GM21515 (cell line): Measurements from ENCODE around the gene TMEM114.

Experiments
- ATAC-seq: cut with Tn5 transposase; IDR thresholded peaks from one replicate; pipeline ENCODE4 v1.9.1; 2021; ENCODE audit not compliant: unreplicated experiment

TMEM114 gene

DNA sequence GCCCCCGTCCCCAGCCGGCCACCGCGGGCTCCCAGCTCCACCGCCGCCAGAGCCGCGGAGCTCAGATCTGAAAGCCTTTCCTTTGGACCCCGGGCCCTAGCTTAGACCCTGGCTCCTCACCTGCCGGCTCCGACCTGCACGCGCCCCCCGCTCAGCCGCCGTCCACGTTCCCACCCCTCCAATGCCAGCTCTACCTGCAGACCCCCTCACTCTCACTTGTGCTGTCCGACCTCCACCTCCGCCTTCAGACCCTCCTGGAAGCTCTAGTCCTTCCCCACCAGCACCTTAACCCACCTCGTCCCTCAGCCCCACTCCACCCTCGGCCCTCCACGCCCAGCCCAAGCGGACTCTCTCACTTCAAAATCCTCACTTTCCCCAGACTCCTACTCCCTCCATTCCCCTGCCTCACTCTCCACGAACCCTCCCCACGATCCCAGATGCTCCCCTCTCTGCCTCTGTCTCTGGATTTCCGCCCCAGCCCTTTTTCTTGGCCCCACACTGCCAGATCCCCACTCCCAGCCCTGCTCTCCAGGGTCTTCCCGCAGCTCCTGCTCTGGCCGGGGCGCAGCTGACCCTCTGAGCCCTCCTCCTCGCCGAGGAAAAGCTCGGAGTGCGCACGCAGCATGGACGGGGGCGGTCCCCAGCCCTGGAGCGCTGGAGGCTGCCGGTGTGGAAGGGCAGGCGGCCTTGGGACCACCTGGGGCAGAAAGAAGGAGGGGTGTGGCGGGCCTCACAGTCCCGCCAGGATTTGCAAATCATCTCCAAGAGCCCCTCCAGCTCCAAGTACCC, at the start of gene TMEM114:
TSS of gene TMEM114 (minus strand) at position 612 of the 789 bp plus-strand sequence. CDS start 673 bp downstream, outside the sequence.
- ATAC-seq = no peak

DNA sequence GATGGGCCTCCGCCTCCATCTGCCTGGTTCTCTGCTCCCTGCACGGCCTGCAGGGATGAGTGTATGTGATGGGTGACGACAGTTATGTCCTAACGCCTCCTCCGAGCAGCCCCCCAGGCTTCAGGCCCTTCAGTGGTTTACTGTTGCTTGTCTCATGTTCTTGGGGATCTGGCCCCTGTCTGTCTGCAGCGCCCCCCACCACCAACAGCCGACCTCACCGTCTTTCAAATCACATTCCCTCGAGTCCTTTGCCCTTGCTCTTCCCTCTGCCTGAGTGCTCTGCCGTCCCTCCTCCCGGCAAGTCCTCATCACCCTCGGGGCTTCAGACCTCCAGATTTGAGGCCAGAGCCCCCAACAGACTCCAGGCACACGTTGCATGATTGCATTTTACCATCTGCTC, 49.4 kb upstream of the TMEM114 start:
- no peak for ATAC-seq

DNA sequence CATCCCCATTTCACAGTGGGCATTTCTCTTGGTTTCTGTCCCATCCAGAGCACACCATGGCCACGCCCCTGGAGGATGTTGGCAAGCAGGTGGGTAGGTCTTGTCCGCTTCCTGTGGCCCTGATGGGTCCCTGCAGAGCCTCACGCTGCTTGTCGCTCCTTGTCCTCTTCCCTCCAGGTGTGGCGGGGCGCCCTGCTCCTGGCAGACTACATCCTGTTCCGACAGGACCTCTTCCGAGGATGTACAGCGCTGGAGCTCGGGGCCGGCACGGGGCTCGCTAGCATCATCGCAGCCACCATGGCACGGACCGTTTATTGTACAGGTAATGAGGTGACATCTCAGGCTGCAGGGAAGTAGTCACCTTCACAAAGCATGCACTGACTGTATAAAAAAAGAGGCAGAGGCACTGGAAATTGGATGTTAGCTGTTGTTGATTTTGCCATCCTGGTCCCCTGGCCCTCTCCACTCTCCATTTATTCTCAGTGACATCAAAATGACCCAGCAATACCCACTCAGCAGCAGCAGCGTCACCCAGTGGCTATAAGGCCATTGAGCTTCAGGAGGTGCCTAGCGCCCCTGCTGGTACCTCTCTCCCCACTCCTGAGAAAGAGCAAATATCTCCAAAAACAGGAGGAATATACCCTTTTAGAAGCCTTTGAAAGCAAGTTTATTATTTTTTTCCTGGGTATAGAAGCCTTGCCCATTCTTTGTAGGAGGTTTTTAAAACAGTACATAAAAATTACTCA, 44.9 kb upstream of the TMEM114 start:
- no peak for ATAC-seq

DNA sequence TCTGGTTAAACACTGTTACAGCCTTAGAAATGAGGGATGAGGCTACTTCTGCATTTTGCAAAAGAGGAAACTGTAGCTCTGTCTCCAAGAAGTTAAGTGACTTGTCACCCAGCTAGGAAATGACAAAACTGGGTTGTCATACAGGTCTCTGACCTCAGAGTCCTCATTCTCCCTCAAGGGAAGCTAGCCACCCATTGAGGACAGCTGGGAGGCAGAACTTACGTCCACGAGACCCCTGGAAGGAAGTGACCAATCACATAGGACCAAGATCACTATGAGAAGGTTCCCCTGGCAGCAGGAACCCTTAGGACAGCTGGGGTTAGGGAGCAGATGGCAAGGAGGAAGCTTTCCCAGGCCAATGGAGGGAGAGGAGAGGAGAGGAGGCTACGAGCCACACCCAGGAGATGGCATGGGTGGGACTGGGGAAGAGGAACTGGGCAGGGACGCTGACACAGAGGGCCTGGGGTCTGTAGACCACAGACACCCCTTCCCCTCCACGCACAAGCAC, 42.4 kb upstream of the TMEM114 start:
- no peak for ATAC-seq

DNA sequence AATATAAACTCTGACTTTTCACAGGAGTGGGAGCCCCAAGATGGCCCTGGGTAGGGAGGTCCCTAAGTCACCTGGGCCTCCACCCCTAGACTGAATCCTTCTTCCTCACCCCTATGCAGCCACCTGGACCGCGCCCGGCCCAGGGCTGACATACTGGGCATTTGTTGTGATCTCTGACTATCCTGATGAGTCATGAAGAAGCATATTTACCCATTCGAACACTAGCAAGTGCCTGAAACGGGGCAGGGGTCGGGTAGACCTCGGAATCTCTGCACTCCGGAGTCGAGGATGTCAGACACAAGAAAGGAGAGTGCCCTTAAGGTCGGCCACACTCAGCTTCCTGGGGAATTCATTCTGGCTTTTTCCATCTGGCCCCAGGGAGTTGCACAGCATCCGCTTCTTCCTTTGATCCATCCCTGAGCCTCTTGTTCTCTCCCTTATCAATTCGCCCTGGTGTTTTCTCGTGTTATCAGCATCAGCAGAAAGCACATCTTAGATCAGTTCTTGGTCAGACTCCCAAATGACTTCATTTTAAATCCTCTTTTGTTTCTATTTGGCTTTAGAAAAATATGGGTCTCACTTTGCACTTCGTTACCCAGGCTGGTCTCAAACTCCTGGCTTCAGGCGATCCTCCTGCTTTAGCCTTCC, 41.6 kb upstream of the TMEM114 start:
- ATAC-seq = no peak

DNA sequence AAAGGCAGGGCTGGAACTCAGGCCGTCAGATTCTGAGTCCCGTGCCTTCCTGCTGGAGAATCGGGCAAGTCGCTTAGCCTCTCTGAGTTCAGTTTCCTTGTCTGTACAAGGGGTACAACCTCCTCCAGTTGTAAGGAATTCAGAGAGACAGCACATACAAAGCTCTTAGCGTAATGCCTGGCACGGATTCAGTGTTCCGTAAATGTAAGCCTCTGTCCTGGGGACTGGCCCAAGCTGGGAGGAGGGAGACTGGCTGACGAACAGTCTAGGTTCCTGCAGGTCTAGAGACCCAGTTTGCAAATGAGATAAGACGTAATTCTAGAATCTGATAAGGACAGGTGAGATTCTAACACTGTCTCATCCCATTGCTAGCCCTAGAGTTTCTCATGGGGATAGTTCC, 41.1 kb upstream of the TMEM114 start:
- ATAC-seq = no peak

DNA sequence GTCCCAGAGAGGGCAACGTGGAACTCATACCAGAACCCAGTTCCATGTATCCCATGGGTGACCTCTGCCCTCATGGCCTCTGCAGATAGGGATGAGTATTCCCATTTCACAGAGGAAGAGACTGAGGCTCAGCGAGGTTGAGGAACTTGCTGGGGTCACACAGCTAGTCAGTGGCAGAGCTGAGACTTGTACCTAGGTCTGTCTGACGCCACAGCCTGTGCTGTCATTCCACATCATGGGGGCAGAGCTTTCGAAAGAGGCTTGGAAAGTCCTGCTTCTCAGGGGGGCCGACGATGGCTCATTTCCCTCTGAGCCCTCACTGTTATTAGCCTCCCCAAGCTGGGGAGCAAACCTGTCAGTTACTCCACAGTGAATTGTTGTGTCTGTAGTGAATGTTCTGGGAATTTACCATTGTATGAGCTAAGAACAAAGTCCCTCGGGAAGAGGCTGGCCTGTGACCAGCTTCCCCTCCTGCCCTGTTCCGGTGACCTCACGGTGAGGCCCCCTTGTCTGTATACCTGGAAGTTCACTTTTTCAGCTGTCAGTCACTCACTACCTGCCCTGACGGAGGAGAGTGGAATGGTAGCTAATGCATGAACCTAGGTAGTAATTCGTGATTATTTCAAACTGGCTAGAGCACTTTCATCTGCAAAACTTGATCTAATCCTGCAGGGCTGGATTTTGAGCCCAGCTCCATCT, 40.1 kb upstream of the TMEM114 start:
- no peak for ATAC-seq

DNA sequence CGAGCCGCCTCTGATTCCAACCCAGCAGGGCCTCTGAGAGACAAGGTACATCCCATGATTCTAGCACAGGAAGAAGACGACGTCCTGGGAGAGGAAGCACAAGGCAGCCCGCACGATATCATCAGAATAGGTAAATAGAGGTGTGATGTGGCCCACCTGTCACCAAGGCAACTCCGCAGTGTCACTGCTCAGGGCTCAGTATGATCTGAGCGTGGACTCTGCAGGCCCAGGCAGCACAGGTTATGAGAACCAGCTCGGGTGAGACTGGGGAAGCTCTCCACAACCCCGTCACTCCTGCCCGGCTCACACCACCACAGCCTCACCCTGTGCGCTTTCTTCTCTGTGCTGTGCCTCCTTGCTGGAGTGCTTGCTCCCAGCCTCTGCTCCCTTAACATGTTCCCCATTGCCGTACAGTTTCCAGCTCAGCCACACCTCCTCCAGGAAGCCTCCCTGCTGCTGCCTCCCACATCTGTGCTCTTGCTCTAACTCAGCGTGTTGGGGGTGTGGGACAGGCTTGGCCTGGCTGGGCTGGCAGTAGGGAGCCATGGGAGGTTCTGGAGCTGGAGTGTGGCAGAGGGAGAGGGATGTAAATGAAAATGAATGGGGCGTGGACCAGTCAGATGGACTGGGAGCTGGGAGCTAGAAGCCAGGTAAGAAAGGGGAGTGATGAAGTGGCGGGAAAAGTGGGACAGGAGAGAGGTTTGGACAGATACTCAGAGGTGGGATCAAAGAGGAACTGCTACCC, 38.8 kb upstream of the TMEM114 start:
- ATAC-seq = no peak

DNA sequence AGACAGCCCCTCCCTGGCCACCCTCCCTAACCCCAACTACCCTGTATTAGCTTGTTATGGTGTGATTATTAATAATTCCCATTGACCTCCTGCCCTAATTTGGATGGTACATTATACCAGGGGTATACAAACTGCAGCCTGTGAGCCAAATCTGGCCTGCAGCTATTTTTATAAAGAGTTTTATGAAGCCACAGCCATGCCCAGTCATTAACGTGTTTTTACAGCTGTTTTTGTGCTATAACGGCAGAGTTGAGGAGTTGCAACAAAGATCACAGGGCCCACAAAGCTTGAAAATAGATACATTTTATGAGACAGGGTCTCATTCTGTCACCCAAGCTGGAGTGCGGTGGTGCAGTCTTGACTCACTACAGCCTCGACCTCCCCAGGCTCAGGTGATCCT, 37.1 kb upstream of the TMEM114 start:
- ATAC-seq = no peak

DNA sequence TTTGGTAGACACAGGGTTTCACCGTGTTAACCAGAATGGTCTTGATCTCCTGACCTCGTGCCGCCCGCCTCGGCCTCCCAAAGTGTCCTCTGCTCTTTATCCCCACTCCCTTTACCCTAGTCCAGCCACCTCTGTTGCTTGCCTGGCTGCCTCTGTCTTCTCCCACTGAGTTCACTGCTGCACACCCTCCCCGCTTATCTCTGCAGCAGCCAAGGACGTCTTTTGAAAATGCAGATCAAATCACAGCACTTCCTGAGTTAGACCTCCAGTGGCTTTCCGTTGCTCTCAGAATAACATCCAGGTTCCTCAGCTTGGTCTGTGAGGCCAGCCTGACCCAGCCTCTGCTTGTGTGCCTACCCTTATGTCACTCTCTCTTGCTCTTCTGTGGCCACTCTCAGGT, 36.6 kb upstream of the TMEM114 start:
- ATAC-seq = no peak

DNA sequence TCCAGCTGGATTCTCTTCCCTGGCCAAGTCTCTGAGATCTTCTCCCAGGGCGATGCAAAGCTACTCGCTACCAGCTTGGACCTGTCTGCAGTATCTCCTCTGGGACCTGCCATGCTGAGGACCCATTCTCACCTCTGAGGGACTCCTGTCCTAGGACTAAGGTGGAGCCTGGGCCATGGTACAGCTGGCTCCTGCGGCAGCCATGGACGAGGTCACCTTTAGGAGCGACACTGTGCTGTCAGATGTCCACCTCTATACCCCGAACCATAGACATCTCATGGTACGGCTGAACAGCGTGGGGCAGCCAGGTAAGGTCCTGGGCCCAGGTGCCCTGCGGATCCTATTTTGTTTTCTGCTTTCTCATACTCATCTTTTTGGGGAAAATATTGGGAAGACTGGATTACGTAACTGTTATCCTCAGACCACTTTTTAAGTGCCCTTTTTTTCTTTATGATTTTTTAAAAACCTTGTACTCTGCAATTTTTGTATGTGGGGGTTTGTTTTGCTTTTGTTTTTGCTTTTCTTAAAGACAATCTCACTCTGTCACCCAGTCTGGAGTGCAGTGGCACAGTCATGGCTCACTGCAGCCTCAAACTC, 35.3 kb upstream of the TMEM114 start:
- ATAC-seq = no peak

DNA sequence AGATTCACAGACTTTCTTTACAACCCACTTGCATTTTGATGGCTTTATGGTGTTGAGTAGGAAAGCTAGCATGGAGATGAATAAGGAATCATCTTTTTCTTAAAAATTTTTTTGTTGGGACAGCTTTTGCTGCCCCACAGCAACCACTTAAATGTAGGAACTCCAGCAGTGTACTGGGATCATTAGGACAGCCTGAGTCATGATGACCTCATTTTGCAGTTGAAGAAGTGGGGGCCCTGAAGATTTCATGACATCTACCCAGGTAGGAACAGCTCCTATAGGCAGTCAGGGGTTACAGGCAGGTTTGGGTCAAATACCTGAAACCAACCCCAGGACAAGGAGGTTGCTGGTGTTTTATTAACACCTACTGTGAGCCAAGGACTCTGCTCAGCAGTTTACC, 33.3 kb upstream of the TMEM114 start:
- no peak for ATAC-seq

DNA sequence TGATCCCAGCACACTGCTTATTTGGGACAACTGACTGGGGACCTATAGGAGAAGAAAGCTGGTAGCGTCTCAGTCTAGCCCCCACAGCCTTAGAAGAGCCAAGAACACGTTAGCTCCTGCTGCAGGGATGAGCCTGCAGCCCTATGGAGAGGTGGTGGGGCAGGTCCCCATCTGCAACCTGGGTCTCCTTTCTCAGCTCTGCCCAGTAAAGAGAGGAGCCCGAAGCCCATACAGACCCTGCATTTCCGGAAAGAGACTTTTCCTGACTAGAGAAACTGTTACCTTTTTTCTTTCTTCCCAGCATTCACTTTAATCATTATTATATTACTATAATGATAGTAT, 32.0 kb upstream of the TMEM114 start:
- peak; percentile 17 for ATAC-seq

DNA sequence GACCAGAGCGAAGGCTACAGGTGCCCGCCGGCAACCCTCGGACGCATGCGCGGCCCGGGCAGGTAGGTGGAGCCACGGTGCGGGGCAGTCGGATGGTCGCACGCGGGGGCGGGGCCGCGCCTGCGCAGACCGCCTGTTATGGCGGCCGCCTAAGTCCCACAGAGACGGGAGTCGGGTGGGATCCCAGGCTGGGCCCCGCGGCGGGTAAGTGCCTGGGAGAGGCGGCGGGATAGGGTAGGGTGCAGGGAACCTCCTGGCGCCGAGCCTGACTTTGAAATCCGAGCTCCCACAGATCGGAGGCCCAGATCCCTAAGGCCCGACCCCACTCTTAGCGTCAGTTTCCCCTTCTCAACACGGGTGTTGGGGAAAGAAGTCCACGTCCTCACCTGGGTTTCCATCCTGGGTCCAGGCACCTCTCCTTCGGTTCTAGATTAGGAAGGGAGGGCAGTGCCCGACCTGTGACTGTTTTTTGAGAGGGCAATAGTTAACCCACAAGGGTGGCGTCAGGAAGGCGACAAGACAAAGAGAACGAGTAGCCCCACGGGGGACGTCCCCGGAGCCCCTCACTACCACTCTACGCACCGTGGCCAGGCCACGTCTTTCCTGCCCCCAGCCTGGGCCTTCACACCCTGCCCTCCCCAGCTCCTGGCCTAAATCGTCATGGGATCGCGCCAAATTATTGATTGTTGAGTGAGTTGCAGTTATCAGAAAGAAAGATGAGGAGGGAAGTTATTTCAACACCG, 31.4 kb upstream of the TMEM114 start, which contains the start of gene METTL22:
TSS of gene METTL22 (plus strand) at position 127 of the 743 bp plus-strand sequence. CDS start 3,968 bp downstream, outside the sequence.
- ATAC-seq = peak; percentile 85

DNA sequence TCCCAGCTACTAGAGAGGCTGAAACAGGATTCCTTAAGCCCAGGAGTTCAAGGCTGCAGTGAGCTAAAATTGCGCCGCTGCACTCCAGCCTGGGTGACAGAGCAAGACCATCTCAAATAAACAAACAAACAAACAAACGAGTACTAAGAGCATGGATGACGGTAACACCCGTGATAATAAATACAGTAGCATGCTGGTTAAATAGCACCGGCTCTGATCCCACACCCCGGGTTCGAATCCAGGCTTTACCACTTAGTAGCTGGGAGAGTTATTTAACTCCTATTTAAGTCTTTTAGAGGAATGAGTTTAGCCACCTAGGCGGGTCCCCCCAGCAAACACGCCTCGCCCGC, 30.9 kb upstream of the TMEM114 start:
- ATAC-seq = no peak

DNA sequence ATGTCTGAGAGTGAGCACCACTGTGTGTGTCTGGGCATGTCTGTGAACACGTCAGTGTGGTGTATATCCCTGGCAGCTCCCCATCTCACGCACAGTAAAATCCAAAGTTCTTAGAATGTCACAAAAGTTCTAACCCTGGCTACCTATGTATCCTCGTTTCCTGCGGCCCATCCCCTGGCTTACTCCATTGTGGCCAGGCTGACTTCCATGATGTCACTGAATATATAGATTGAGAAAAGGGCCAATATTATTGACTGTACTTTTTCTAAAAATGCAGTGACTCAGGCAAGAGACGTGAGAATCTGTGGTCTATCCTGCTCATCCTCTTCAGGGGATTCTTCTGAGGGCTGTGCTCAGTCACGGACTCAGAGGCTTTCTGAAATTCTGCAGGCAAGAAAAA, 30.2 kb upstream of the TMEM114 start:
- no peak for ATAC-seq

DNA sequence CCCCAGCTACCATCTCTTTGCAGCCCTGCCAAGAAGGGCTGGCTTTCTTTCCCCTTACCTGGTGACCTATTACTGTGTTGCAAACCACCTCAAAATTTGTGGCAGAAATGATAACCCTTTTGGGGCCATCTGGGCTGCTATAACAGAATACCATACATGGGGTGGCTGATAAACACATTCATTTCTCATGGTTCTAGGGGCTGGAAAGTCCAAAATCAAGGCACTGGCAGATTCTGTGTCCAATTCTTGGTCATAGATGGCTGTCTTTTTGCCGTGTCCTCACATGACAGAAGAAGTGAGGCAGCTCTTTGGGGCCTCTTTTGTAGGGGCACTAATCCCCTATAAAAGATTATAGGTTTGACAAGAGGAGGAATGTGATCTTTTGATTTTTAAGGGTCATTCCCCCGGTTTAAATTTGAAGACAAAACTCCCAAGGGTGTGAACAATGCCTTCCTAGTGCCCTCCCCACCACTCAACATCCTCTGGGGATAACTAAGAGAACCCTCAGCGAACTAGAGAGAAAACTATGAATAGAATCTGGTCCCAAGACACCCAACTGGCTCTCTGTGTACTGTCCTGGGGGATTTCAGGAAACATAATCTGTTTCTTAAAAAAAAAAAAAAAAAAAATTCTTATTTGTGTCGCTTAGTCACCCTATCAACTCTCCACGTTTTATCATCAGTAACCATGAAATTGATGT, 29.5 kb upstream of the TMEM114 start:
- ATAC-seq = no peak

DNA sequence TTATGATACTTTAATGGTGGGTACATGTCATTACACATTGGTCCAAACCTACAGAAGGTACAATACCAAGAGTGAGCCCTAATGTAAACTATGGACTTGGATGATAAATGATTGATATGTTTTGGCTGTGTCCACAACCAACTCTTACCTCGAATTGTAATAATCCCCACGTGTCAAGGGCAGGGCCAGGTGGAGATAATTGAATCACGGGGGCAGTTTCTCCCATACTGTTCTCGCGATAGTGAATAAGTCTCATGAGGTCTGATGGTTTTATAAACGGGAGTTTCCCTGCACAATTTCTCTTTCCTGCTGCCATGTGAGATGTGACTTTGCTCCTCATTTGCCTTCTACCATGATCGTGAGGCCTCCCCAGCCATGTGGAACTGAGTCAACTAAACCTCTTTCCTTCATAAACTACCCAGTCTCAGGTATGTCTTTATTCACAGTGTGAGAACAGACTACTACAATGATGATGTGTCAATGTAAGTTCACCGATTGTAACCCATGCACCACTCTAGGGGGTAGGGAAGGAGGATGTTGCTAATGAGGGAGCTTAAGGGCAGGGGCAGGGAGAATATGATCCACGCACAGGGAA, 24.2 kb upstream of the TMEM114 start:
- no peak for ATAC-seq
